H1 (cell line): ENCODE data around the gene MAPKAP1. TPM values are rescaled to one million over a fixed set of nuclear protein-coding genes. Genes with fewer than 3 reads are reported as not detected.

Experiments
- CTCF ChIA-PET: fragments of 300-600 bp; sonication (Branson Sonifier 250); formaldehyde crosslinking; loops from one replicate; lab custom pipeline; 2021; ENCODE audit not compliant: partially characterized antibody; lab: Charles Lee
- POLR2A ChIA-PET: fragments of 300-600 bp; sonication (Branson Sonifier 250); formaldehyde crosslinking; loops from one replicate; lab custom pipeline; 2021; ENCODE audit warnings: inconsistent platforms; ENCODE audit not compliant: partially characterized antibody; lab: Charles Lee
- DNase-seq, 2 experiments: peaks; one replicate each; pipeline versions ENCODE4 v3.0.0 to v3.0.0-alpha.2; 2010 to 2022; ENCODE audit warnings: low spot score in 2 of 2, low read depth in 1 of 2, mixed read lengths in 1 of 2
- FAIRE-seq: peaks from 2 replicates; lab custom pipeline; 2011; peaks lifted over from hg19 to GRCh38; lab: Jason Lieb, UNC
- H2AFZ ChIP-seq: 2 replicates; pipeline ENCODE4 v1.8.1; 2012; ENCODE audit warnings: low read length, inconsistent platforms
- H2AK5ac ChIP-seq: 2 replicates; pipeline ENCODE4 v1.6.1; 2013; ENCODE audit warnings: low read depth, low read length
- H2BK120ac ChIP-seq: replicated peaks from 2 replicates; pipeline ENCODE3; 2013; ENCODE audit warnings: low read depth, low read length, inconsistent platforms
- H2BK12ac ChIP-seq: 2 replicates; pipeline ENCODE4 v1.6.1; 2013; ENCODE audit warnings: low read depth, low read length
- H2BK15ac ChIP-seq: 2 replicates; pipeline ENCODE4 v1.6.1; 2013; ENCODE audit warnings: low read length
- H2BK20ac ChIP-seq: 2 replicates; pipeline ENCODE4 v1.6.1; 2013; ENCODE audit warnings: low read length
- H2BK5ac ChIP-seq: 2 replicates; pipeline ENCODE4 v1.6.1; 2013; ENCODE audit warnings: low read depth, low read length
- H3K14ac ChIP-seq: 2 replicates; pipeline ENCODE4 v1.6.1; 2013; ENCODE audit warnings: inconsistent platforms; ENCODE audit not compliant: insufficient read length
- H3K18ac ChIP-seq: 2 replicates; pipeline ENCODE4 v1.6.1; 2013; ENCODE audit warnings: low read length; ENCODE audit errors: extremely low read depth
- H3K23ac ChIP-seq: 2 replicates; pipeline ENCODE4 v1.6.1; 2013; ENCODE audit warnings: inconsistent platforms; ENCODE audit not compliant: insufficient read length
- H3K23me2 ChIP-seq: 2 replicates; pipeline ENCODE4 v1.6.1; 2013; ENCODE audit warnings: low read depth, low read length
- H3K27ac ChIP-seq: 2 replicates; pipeline ENCODE4 v1.6.1; 2011; ENCODE audit warnings: low read depth, low read length, inconsistent platforms
- H3K27me3 ChIP-seq, 4 experiments: replicated peaks in 1 of 4; 1 replicate in 1 of 4; 2 replicates in 3 of 4; pipeline versions ENCODE4 v1.6.1 to v1.8.1; 2011 to 2013; ENCODE audit warnings: low read length in 3 of 4, mild to moderate bottlenecking in 3 of 4, inconsistent platforms in 2 of 4, mixed read lengths in 2 of 4, moderate library complexity in 1 of 4; ENCODE audit not compliant: control insufficient read depth in 3 of 4, insufficient read depth in 3 of 4; ENCODE audit errors: extremely low read depth in 1 of 4
- H3K36me3 ChIP-seq, 4 experiments: 2 replicates each; pipeline versions ENCODE4 v1.6.1 to v1.8.1; 2011 to 2013; ENCODE audit warnings: mild to moderate bottlenecking in 4 of 4, low read length in 3 of 4, moderate library complexity in 2 of 4, control low read depth in 1 of 4, inconsistent platforms in 1 of 4; ENCODE audit not compliant: insufficient read depth in 4 of 4, control insufficient read depth in 2 of 4
- H3K4ac ChIP-seq: replicated peaks from 2 replicates; pipeline ENCODE3; 2013; ENCODE audit warnings: low read length, low read depth, mixed read lengths, inconsistent platforms; ENCODE audit not compliant: insufficient read length
- H3K4me1 ChIP-seq, 4 experiments: replicated peaks in 1 of 4; 1 replicate in 1 of 4; 2 replicates in 3 of 4; pipeline versions ENCODE4 v1.6.1 to v1.8.1; 2011 to 2013; ENCODE audit warnings: low read length in 3 of 4, inconsistent platforms in 2 of 4, mixed read lengths in 1 of 4; ENCODE audit not compliant: insufficient read depth in 4 of 4, control insufficient read depth in 3 of 4
- H3K4me2 ChIP-seq, 2 experiments: 2 replicates each; pipeline versions ENCODE4 v1.6.1 to v1.8.1; 2011 to 2013; ENCODE audit warnings: low read depth in 2 of 2, low read length in 2 of 2, control low read depth in 1 of 2, inconsistent platforms in 1 of 2, mild to moderate bottlenecking in 1 of 2; ENCODE audit not compliant: insufficient read depth in 1 of 2
- H3K4me3 ChIP-seq, 4 experiments: fragments of 200-600, 300-600 bp in 1 of 4; sonication (generic), shearing (Covaris generic), sonication (Bioruptor Twin) in 1 of 4; 2 replicates each; pipeline versions ENCODE4 v1.5.1 to v1.8.1; 2011 to 2016; ENCODE audit warnings: low read length in 4 of 4, low read depth in 3 of 4, control low read depth in 2 of 4, inconsistent platforms in 2 of 4, mild to moderate bottlenecking in 2 of 4, mixed read lengths in 1 of 4, moderate library complexity in 1 of 4; ENCODE audit not compliant: insufficient read depth in 2 of 4; ENCODE audit errors: extremely low read depth in 1 of 4
- H3K56ac ChIP-seq: replicated peaks from 2 replicates; pipeline ENCODE3; 2013; ENCODE audit warnings: low read depth, mild to moderate bottlenecking, mixed read lengths, low read length, inconsistent platforms; ENCODE audit not compliant: insufficient read length
- H3K79me1 ChIP-seq: 2 replicates; pipeline ENCODE4 v1.6.1; 2013; ENCODE audit warnings: low read depth, low read length, control low read depth
- H3K79me2 ChIP-seq, 2 experiments: 2 replicates each; pipeline versions ENCODE4 v1.6.1 to v1.8.1; 2012 to 2013; ENCODE audit warnings: low read length in 2 of 2, mild to moderate bottlenecking in 2 of 2, inconsistent platforms in 1 of 2; ENCODE audit not compliant: insufficient read depth in 2 of 2, control insufficient read depth in 1 of 2
- H3K9ac ChIP-seq, 4 experiments: replicated peaks in 1 of 4; 1 replicate in 1 of 4; 2 replicates in 3 of 4; pipeline versions ENCODE4 v1.6.1 to v1.8.1; 2011 to 2013; ENCODE audit warnings: low read depth in 3 of 4, low read length in 3 of 4, control low read depth in 2 of 4, mild to moderate bottlenecking in 2 of 4, moderate library complexity in 2 of 4, inconsistent platforms in 1 of 4; ENCODE audit errors: extremely low read depth in 1 of 4
- H3K9me3 ChIP-seq, 2 experiments: 2 replicates each; pipeline versions ENCODE4 v1.6.1 to v1.8.1; 2012 to 2013; ENCODE audit warnings: mild to moderate bottlenecking in 2 of 2, moderate library complexity in 2 of 2, control low read depth in 1 of 2, inconsistent platforms in 1 of 2, low read depth in 1 of 2, low read length in 1 of 2, mixed read lengths in 1 of 2; ENCODE audit not compliant: insufficient read depth in 2 of 2
- H4K20me1 ChIP-seq, 2 experiments: replicated peaks in 1 of 2; 2 replicates each; pipeline versions ENCODE3 to v1.8.1; 2011 to 2013; ENCODE audit warnings: inconsistent platforms in 2 of 2, low read length in 2 of 2, mild to moderate bottlenecking in 1 of 2; ENCODE audit not compliant: insufficient read depth in 2 of 2, control insufficient read depth in 1 of 2
- H4K5ac ChIP-seq: 2 replicates; pipeline ENCODE4 v1.6.1; 2013; ENCODE audit warnings: low read length, low read depth, mixed read lengths, inconsistent platforms; ENCODE audit not compliant: insufficient read length
- H4K8ac ChIP-seq: 2 replicates; pipeline ENCODE4 v1.8.0; 2013; ENCODE audit warnings: mild to moderate bottlenecking, moderate library complexity, low read length, inconsistent platforms; ENCODE audit not compliant: insufficient read depth; ENCODE audit errors: extremely low read depth
- H4K91ac ChIP-seq: replicated peaks from 2 replicates; pipeline ENCODE3; 2013; ENCODE audit warnings: low read length, mixed read lengths, inconsistent platforms; ENCODE audit not compliant: insufficient read length
- EZH2 ChIP-seq: fragments of 200-600 bp; sonication (generic); IDR thresholded peaks from 2 replicates; pipeline ENCODE4 v1.7.1; 2012; ENCODE audit warnings: low read depth, mild to moderate bottlenecking, moderate library complexity, low read length, inconsistent platforms; ENCODE audit not compliant: severe bottlenecking
- KDM1A ChIP-seq: fragments of 200-600, 300-600 bp; sonication (generic); IDR thresholded peaks from 2 replicates; pipeline ENCODE4 v1.7.1; 2016; ENCODE audit warnings: mild to moderate bottlenecking, low read length, borderline replicate concordance
- KDM4A ChIP-seq: IDR thresholded peaks from one replicate; pipeline ENCODE4 v1.7.1; 2012; ENCODE audit warnings: low read depth, mild to moderate bottlenecking, moderate library complexity, low read length, inconsistent platforms; ENCODE audit not compliant: severe bottlenecking
- POU5F1 ChIP-seq: IDR thresholded peaks from 2 replicates; pipeline ENCODE4 v1.6.1; 2011; ENCODE audit warnings: low read depth, mild to moderate bottlenecking, low read length, moderate library complexity
- RBBP5 ChIP-seq: IDR thresholded peaks from 2 replicates; pipeline ENCODE4 v1.7.1; 2012; ENCODE audit warnings: low read depth, mild to moderate bottlenecking, inconsistent platforms, low read length, moderate library complexity, borderline replicate concordance
- SAP30 ChIP-seq: fragments of 300-600 bp; sonication (generic); IDR thresholded peaks from 2 replicates; pipeline ENCODE4 v1.7.1; 2012; ENCODE audit warnings: low read length, moderate library complexity, mild to moderate bottlenecking, inconsistent platforms; ENCODE audit not compliant: insufficient read depth, insufficient replicate concordance
- SIN3A ChIP-seq, 2 experiments: IDR thresholded peaks in 1 of 2; conservative IDR thresholded peaks in 1 of 2; 2 replicates each; pipeline ENCODE4 v1.6.1; 2011 to 2012; ENCODE audit warnings: low read length in 2 of 2, improper control_type of control experiment in 1 of 2, low read depth in 1 of 2, mild to moderate bottlenecking in 1 of 2
- SIX5 ChIP-seq: IDR thresholded peaks from 2 replicates; pipeline ENCODE4 v1.6.1; 2011; ENCODE audit warnings: mild to moderate bottlenecking, low read depth, low read length
- TCF12 ChIP-seq: IDR thresholded peaks from 2 replicates; pipeline ENCODE4 v1.6.1; 2011; ENCODE audit warnings: low read depth, mild to moderate bottlenecking, low read length
- whole genome bisulfite sequencing, 2 experiments: shearing (Covaris generic) in 1 of 2; methylation state at CpG; one replicate each; pipeline versions ENCODE4 v1.1.6 to v1.1.7; 2013 to 2015; ENCODE audit warnings: low lambda C conversion rate in 2 of 2, mixed read lengths in 2 of 2, inconsistent platforms in 1 of 2, low coverage in 1 of 2, missing lambda C conversion rate in 1 of 2; ENCODE audit not compliant: insufficient replicate concordance in 2 of 2, insufficient coverage in 1 of 2, insufficient read length in 1 of 2; ENCODE audit errors: extremely low coverage in 1 of 2, missing lambda C conversion rate in 1 of 2; 5-methylcytosine and 5-hydroxymethylcytosine counted together
- polyA plus RNA-seq, 7 experiments: library from polyadenylated mRNA; depleted of rRNA in 3 of 7; stranded (reverse) in 5 of 7; unstranded in 2 of 7; fragments of >200 nt in 5 of 7; fragments of 200-250 nt in 2 of 7; gene quantifications; 1 replicate in 5 of 7; 2 replicates in 1 of 7; 4 replicates in 1 of 7; pipeline versions ENCODE4 v1.2.1 to v1.2.3, GENCODE V29; 2011 to 2013; ENCODE audit warnings: missing spikeins in 2 of 7, mixed read lengths in 2 of 7
- total RNA-seq: library from RNA; stranded (reverse); fragmentation: NEBNext Ultra II Directional; extraction: Animal tissue kit (Norgen Biotek cat#: 25700); gene quantifications from 2 replicates; pipeline ENCODE4 v1.2.1, GENCODE V29; 2021
- TF ChIP-seq, protein P1 (sequence below): IDR thresholded peaks from 2 replicates; pipeline ENCODE4 v1.6.1; 2011; ENCODE audit warnings: low read length, improper control_type of control experiment
- TF ChIP-seq, protein P2 (sequence below): IDR thresholded peaks from 2 replicates; pipeline ENCODE4 v1.6.1; 2012; ENCODE audit warnings: inconsistent platforms

MAPKAP1 gene
- total and polyA plus RNA-seq, 2 of the 8 experiments (the other 6 are each of a cell fraction or from before 2014, with no cell fraction given) = 79.2 to 140 TPM

DNA sequence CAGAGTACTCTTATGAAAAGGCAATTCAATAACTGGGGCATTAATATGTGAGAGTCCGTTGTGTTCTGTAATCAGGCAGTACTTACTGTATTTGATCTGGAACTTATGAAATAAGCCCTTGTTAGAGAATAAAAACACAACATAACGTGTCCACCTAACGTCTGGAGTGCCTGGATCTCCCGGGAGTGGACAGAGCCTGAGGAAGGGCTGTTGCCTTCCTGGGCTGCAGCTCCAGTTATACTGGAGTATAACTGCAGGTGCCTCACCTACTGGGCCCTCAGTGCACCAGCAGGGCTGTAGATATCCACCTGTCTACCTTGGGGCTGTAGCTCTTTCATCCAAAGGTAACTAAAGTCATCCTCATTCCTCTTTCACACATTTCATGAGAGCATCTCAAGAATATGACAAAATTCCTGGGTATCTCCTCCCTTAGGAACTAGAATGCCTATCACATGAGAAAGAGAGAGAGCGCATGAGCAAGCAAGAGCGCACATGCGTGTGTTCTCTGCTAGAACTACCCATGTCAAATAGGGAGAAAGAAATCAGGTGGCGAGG lies 245.3 kb downstream of the MAPKAP1 start:
- Histone ChIP-seq H3K4me3 (no peak overlapping the region), H3K27me3 (no peaks in the 10 kb centered on the region), H3K18ac (no peak overlapping the region), H3K79me2 (no peaks in the 10 kb centered on the region), H2BK120ac (no peak overlapping the region), H3K4me2 (no peak overlapping the region), H4K5ac (no peak overlapping the region), H3K79me1 (no peaks in the 10 kb centered on the region), H3K4me1 (no peaks in the 10 kb centered on the region; a peak in 1 of 7 replicates), H3K23me2 (no peaks in the 10 kb centered on the region), H4K8ac (no peak overlapping the region), H2BK12ac (no peak overlapping the region), H3K9ac (no peak overlapping the region), H3K27ac (no peak overlapping the region), H3K4ac (no peak overlapping the region), H3K56ac (no peak overlapping the region), H3K36me3 (peaks cover 0 to 18% (median 4%) of the 10 kb centered on the region in 4 experiments; a peak in 3 of 8 replicates), H2BK15ac (no peak overlapping the region), H4K91ac (no peak overlapping the region), H3K9me3 (peaks cover 7 to 19% of the 10 kb centered on the region in 2 experiments; a peak in 3 of 4 replicates), H2BK5ac (no peak overlapping the region), H2BK20ac (no peak overlapping the region), H3K14ac (no peak overlapping the region), H3K23ac (no peak overlapping the region), H2AK5ac (no peak overlapping the region), H4K20me1 (no peaks in the 10 kb centered on the region), H2AFZ (no peak overlapping the region)
- FAIRE-seq (no peak), DNase-seq (no peak)
- 93% methylated on average over 8 of the region's 8 CpGs; no CpG with 5 or more reads in 1 of the 2 experiments for WGBS, 2 experiments
- POLR2A ChIA-PET = interaction anchor here (1.7 kb wide), 1 partner anchor 11 kb away, joined by 5 read pairs; no protein-coding TSS in a partner anchor
- CTCF ChIA-PET = interaction anchor here (0.7 to 3.0 kb wide), 5 partner anchors 8 to 34 kb away, joined by 3 to 11 read pairs (median 3); no protein-coding TSS in a partner anchor
- TF ChIP-seq, protein P1, sequence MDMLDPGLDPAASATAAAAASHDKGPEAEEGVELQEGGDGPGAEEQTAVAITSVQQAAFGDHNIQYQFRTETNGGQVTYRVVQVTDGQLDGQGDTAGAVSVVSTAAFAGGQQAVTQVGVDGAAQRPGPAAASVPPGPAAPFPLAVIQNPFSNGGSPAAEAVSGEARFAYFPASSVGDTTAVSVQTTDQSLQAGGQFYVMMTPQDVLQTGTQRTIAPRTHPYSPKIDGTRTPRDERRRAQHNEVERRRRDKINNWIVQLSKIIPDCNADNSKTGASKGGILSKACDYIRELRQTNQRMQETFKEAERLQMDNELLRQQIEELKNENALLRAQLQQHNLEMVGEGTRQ = no peak
- TF ChIP-seq EZH2 = no peak
- TF ChIP-seq, protein P2, sequence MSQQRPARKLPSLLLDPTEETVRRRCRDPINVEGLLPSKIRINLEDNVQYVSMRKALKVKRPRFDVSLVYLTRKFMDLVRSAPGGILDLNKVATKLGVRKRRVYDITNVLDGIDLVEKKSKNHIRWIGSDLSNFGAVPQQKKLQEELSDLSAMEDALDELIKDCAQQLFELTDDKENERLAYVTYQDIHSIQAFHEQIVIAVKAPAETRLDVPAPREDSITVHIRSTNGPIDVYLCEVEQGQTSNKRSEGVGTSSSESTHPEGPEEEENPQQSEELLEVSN = no peak
- no peak for TF ChIP-seq POU5F1
- TF ChIP-seq RBBP5 = no peak
- TF ChIP-seq SIN3A (conservative IDR thresholded peaks at IDR 0.05 in 1 of 2, IDR thresholded peaks at IDR 0.05 in 1 of 2; ENCODE audit: low read depth in 1 of 2, low read length in 2 of 2) = no peak
- no peak for TF ChIP-seq TCF12
- TF ChIP-seq SIX5 = no peak
- no peak for TF ChIP-seq SAP30
- TF ChIP-seq KDM1A = no peak
- no peak for TF ChIP-seq KDM4A
